ENCODE data around the gene PPP1R12B.
"Not testable (repeated sequence)": the region's sequence is repeated elsewhere in the genome, so short reads cannot be mapped to it uniquely, and the experiment has no call there.

The PPP1R12B gene

GRCh38 chr1:202493112-202493511, 144.6 kb downstream of the PPP1R12B start:
- not testable (repeated sequence) for DNase-seq

- no peak for DNase-seq
These were observed 150.0 kb downstream of the PPP1R12B start for GRCh38 chr1:202498542-202498941.

- DNase-seq = not testable (repeated sequence)
These were observed 151.5 kb downstream of the PPP1R12B start for GRCh38 chr1:202499997-202500396.

- DNase-seq = no peak
These were observed 152.8 kb downstream of the PPP1R12B start for GRCh38 chr1:202501281-202501680.

GRCh38 chr1:202505356-202505755, 156.9 kb downstream of the PPP1R12B start:
- DNase-seq = no peak

- not testable (repeated sequence) for DNase-seq
These were observed 157.5 kb downstream of the PPP1R12B start for GRCh38 chr1:202505880-202506575.

GRCh38 chr1:202508863-202509262, 160.4 kb downstream of the PPP1R12B start:
- not testable (repeated sequence) for DNase-seq

- not testable (repeated sequence) for DNase-seq
These were observed 165.4 kb downstream of the PPP1R12B start for GRCh38 chr1:202513875-202514274.

GRCh38 chr1:202516434-202516877, 168.0 kb downstream of the PPP1R12B start:
- no peak for DNase-seq

GRCh38 chr1:202517146-202517545, 168.6 kb downstream of the PPP1R12B start:
- not testable (repeated sequence) for DNase-seq

- DNase-seq = not testable (repeated sequence)
These were observed 169.7 kb downstream of the PPP1R12B start for GRCh38 chr1:202518180-202518579.

- DNase-seq = not testable (repeated sequence)
These were observed 170.4 kb downstream of the PPP1R12B start for GRCh38 chr1:202518905-202519304.

GRCh38 chr1:202520129-202520856, 171.8 kb downstream of the PPP1R12B start:
- not testable (repeated sequence) for DNase-seq

GRCh38 chr1:202520857-202521216, 172.3 kb downstream of the PPP1R12B start:
- not testable (repeated sequence) for DNase-seq

- not testable (repeated sequence) for DNase-seq
These were observed 173.0 kb downstream of the PPP1R12B start for GRCh38 chr1:202521484-202521883.

- no peak for DNase-seq
These were observed 173.4 kb downstream of the PPP1R12B start for GRCh38 chr1:202521886-202522285.

GRCh38 chr1:202526056-202526455, 177.6 kb downstream of the PPP1R12B start:
- DNase-seq = not testable (repeated sequence)

GRCh38 chr1:202528096-202528722, 179.7 kb downstream of the PPP1R12B start:
- not testable (repeated sequence) for DNase-seq

- not testable (repeated sequence) for DNase-seq
These were observed 182.2 kb downstream of the PPP1R12B start for GRCh38 chr1:202530686-202531085.

- DNase-seq = no peak
These were observed 182.9 kb downstream of the PPP1R12B start for GRCh38 chr1:202531472-202531811.

- not testable (repeated sequence) for DNase-seq
These were observed 183.5 kb downstream of the PPP1R12B start for GRCh38 chr1:202531812-202532616.

- DNase-seq = not testable (repeated sequence)
These were observed 190.7 kb downstream of the PPP1R12B start for GRCh38 chr1:202539166-202539574.

GRCh38 chr1:202539583-202539982, 191.1 kb downstream of the PPP1R12B start:
- DNase-seq = not testable (repeated sequence)
